Large intestine (tissue), 3 donors: Measurements from ENCODE around the gene FGGY. TPM values are rescaled to one million over a fixed set of nuclear protein-coding genes. Genes with fewer than 3 reads are reported as not detected.
"Not testable (repeated sequence)": the region's sequence is repeated elsewhere in the genome, so short reads cannot be mapped to it uniquely, and the experiment has no call there.

Source experiments
- DNase-seq, 2 donors: peaks; one replicate each; pipeline versions ENCODE4 v3.0.0 to v3.0.0-alpha.2; 2013
- H3K27ac ChIP-seq: one replicate; pipeline ENCODE4 v1.5.1; 2013; ENCODE audit warnings: low read length
- H3K27me3 ChIP-seq: 2 replicates; pipeline ENCODE4 v1.6.1; 2013; ENCODE audit warnings: low read length; ENCODE audit not compliant: control insufficient read depth, insufficient read depth
- H3K36me3 ChIP-seq: 2 replicates; pipeline ENCODE4 v1.6.1; 2013; ENCODE audit warnings: low read length; ENCODE audit not compliant: control insufficient read depth, insufficient read depth
- H3K4me1 ChIP-seq: one replicate; pipeline ENCODE4 v1.6.1; 2013; ENCODE audit warnings: low read length; ENCODE audit not compliant: control insufficient read depth, insufficient read depth
- H3K4me3 ChIP-seq: one replicate; pipeline ENCODE4 v1.5.1; 2013; ENCODE audit warnings: low read length
- H3K9me3 ChIP-seq: one replicate; pipeline ENCODE4 v1.6.1; 2013; ENCODE audit warnings: mild to moderate bottlenecking, low read depth, low read length, moderate library complexity; ENCODE audit not compliant: control insufficient read depth
- WGBS: methylation state at CpG from one replicate; pipeline ENCODE4 v1.1.5; 2013; ENCODE audit warnings: low lambda C conversion rate; ENCODE audit not compliant: insufficient coverage; 5-methylcytosine and 5-hydroxymethylcytosine counted together
- polyA plus RNA-seq: library from polyadenylated mRNA; unstranded; fragments of 120-200 nt; gene quantifications from one replicate; pipeline ENCODE4 v1.2.1, GENCODE V29; 2013

FGGY gene
- polyA plus RNA-seq, 1 donor = 17.5 TPM

DNA sequence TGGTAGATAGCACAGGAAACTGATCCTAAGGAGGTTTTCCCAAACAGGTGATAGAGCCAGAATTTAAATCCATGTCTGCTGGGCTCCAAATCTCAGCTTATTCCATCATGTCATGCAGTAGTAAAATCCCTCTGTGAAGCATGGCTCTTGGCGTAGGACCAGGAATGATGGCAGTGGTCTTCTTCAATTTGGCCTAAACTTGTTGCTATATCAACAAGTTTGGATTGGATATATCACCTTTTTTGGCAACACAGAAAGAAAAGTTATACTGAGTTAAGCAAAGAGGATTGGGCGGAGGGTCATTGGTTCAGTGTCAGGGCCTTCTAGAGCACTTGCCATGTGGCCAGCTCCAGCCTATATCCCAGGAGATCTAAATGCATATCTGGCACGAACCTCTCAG is 52.2 kb downstream of the FGGY start:
- Histone ChIP-seq H3K9me3 (no peaks in the 10 kb centered on the region), H3K27ac (no peak overlapping the region), H3K4me1 (peaks cover under 1% of the 10 kb centered on the region), H3K4me3 (no peak overlapping the region), H3K27me3 (no peaks in the 10 kb centered on the region), H3K36me3 (no peaks in the 10 kb centered on the region)
- WGBS = no CpG with 5 or more reads among the region's 3 CpGs
- no peak for DNase-seq

DNA sequence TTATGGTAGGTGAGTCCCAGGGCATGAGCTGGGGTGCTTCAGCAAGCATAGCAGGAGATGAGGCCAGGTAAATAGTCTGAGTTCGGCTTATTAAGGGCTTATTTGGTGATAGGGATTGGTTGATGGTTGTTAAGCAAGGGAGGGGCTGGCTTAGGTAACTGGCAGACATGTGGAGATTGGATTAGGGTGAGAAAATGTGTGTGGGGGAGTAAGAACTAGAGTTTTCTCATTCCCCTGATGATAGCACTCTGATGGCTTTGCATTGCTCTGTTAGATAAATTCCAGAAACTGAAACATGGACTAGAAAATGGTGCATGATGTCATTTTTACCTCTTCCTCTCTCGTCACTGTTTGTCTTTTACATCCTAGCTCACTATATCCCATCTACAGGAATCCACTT is 53.6 kb downstream of the FGGY start:
- H3K36me3 ChIP-seq = no peaks in the 10 kb centered on the region
- no peak for DNase-seq
- no peaks in the 10 kb centered on the region for H3K9me3 ChIP-seq
- H3K4me3 ChIP-seq = no peak overlapping the region
- H3K27me3 ChIP-seq = no peaks in the 10 kb centered on the region
- WGBS = no CpG with 5 or more reads among the region's 2 CpGs
- H3K4me1 ChIP-seq = peaks cover 11% of the 10 kb centered on the region
- no peak overlapping the region for H3K27ac ChIP-seq

DNA sequence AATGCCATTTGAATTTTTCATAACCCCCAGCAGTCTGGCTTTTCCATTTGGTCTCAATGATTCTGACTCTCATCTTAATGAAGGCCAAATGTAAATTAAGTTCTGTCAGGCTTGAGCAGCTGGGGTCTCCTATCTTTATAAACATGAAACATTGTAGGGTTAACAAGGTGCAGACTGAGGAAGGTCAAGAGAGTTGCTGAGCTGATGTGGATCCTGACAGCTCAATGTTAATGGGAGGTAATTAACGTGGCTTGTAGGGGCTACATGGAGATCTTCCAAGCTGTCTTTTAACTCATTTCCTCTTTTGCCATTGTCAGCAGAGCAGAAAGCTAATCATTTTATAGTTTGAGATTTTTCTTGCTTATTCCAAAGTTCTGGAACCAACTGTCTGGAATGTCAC is 55.2 kb downstream of the FGGY start:
- no peak overlapping the region for H3K4me3 ChIP-seq
- peaks cover 22% of the 10 kb centered on the region for H3K4me1 ChIP-seq
- H3K27me3 ChIP-seq = no peaks in the 10 kb centered on the region
- no CpG with 5 or more reads among the region's 1 CpG for WGBS
- no peaks in the 10 kb centered on the region for H3K36me3 ChIP-seq
- H3K9me3 ChIP-seq = no peaks in the 10 kb centered on the region
- DNase-seq = no peak
- no peak overlapping the region for H3K27ac ChIP-seq

DNA sequence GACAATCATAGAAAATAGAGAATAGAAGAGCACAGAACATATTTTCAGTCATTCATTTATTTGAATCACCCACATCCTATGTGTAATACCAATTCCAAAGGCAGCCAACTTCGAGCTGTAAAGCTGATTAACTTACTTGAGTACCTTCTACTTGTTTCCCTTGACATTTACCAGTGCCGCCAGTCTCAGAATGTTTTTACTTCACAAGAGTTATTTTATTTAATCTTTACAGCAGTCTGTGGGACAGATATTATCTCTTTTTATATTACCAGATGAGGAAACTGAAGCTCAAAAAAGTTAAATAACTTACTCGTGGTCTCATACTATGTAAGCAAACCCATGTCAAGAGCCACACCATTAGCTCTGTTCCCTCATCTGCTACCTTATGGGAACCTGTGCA is 56.6 kb downstream of the FGGY start:
- H3K36me3 ChIP-seq = no peaks in the 10 kb centered on the region
- no peaks in the 10 kb centered on the region for H3K9me3 ChIP-seq
- no peak overlapping the region for H3K27ac ChIP-seq
- WGBS = 76% methylated on average over 2 of the region's 3 CpGs
- H3K27me3 ChIP-seq = no peaks in the 10 kb centered on the region
- no peak overlapping the region for H3K4me3 ChIP-seq
- H3K4me1 ChIP-seq = peaks cover 28% of the 10 kb centered on the region
- DNase-seq = no peak

DNA sequence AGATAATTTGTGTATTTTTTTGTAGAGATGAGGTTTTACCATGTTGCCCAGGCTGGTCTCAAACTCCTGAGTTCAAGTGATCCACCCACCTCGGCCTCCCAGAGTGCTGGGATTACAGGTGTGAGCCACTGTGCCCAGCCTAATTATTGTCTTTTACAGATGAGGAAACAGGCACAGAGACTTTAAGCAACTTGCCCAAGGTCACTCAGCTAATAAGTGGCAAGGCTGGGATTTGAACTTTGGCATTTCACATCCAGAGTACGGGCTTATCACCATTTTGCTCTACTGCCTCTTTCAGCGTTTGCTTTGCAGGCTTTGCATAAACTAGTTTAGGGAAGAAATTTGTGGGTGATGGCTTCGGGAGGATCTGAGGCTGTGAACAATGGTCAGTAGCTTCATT is 57.3 kb downstream of the FGGY start:
- H3K36me3 ChIP-seq, H3K9me3 ChIP-seq, H3K4me3 ChIP-seq, DNase-seq, H3K27me3 ChIP-seq: not testable (repeated sequence)
- WGBS = no CpG with 5 or more reads among the region's 4 CpGs
- H3K27ac ChIP-seq = peak overlapping the region; percentile 41
- peaks cover 34% of the 10 kb centered on the region for H3K4me1 ChIP-seq

DNA sequence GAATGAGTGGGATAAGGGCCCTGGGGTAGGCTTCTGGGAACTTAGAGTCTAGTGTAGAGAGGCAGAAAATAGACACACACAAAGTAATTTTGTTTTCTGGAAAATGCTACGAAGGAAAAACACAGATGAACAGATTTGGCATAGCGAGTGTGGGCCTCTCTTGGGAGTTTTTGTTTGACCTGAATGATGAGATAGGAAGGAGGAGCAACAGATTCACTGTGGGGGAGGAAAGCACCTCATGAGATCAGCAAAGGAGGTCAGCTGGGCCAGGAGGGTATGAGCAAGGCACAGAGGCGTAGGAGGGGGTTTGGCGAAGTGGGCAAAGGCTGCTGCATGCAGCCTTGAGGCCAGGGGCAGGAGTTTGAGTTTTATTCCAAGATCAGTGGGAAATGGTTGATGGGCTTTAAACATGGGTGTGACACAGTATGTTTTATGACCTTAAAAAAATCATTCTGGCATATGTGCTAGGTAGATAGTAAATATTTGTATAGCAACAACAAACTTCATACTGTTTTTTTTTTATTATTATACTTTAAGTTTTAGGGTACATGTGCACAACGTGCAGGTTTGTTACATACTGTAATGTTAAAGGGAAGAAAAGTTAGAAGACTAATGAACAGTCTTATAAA is 57.9 kb downstream of the FGGY start:
- peak in 1 of 2 donors; percentile 67 for DNase-seq
- 4% methylated on average over 2 of the region's 5 CpGs for WGBS
- no peaks in the 10 kb centered on the region for H3K36me3 ChIP-seq
- H3K4me3 ChIP-seq = no peak overlapping the region
- H3K4me1 ChIP-seq = peaks cover 40% of the 10 kb centered on the region
- H3K9me3 ChIP-seq = no peaks in the 10 kb centered on the region
- no peaks in the 10 kb centered on the region for H3K27me3 ChIP-seq
- H3K27ac ChIP-seq = peak overlapping the region; percentile 45

DNA sequence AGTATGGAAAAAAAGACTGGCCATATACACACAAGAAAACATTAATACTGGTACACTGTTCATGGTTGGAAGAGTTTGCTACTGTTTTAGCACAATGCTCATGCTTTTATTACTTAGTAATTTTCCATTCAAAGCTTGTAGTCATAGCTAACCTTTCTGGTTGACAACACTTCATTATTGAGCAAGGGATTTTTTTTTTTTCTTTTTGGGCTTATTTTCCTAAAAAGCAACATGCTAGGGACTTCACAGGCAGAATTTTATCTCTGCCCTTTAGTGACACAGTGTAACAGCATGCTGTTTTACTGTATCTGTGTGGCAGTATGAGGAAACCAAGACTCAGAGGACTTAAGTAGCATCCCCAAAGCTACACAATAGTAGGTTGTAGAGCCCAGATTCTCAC is 58.5 kb downstream of the FGGY start:
- H3K9me3 ChIP-seq = no peaks in the 10 kb centered on the region
- H3K27me3 ChIP-seq = no peaks in the 10 kb centered on the region
- no peak overlapping the region for H3K4me3 ChIP-seq
- no peaks in the 10 kb centered on the region for H3K36me3 ChIP-seq
- DNase-seq = peak in 1 of 2 donors; percentile 29
- peaks cover 45% of the 10 kb centered on the region for H3K4me1 ChIP-seq
- peak overlapping the region; percentile 45 for H3K27ac ChIP-seq

DNA sequence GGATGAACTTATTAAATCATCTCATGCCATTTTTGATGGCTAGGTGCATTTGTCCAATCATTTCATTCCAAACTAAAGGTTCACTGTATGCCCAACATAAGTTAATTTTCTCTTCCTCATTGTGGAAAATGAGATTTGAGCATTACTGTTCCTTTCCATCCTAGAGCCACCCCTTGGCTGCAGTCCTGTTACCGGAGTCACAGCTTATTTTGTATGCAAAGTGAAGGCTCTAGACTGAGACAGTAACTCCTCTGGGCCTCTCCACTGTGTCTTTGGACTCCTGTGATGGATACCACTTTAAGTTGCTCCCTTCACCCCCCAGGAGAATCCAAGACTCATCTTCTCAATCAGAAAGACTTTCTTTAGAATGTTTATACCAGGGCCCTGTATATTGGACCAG is 59.7 kb downstream of the FGGY start:
- no peak for DNase-seq
- no peaks in the 10 kb centered on the region for H3K36me3 ChIP-seq
- no peak overlapping the region for H3K27ac ChIP-seq
- H3K4me3 ChIP-seq = no peak overlapping the region
- WGBS = 100% methylated on average over 1 of the region's 1 CpG
- no peaks in the 10 kb centered on the region for H3K9me3 ChIP-seq
- peaks cover 56% of the 10 kb centered on the region for H3K4me1 ChIP-seq
- no peaks in the 10 kb centered on the region for H3K27me3 ChIP-seq

DNA sequence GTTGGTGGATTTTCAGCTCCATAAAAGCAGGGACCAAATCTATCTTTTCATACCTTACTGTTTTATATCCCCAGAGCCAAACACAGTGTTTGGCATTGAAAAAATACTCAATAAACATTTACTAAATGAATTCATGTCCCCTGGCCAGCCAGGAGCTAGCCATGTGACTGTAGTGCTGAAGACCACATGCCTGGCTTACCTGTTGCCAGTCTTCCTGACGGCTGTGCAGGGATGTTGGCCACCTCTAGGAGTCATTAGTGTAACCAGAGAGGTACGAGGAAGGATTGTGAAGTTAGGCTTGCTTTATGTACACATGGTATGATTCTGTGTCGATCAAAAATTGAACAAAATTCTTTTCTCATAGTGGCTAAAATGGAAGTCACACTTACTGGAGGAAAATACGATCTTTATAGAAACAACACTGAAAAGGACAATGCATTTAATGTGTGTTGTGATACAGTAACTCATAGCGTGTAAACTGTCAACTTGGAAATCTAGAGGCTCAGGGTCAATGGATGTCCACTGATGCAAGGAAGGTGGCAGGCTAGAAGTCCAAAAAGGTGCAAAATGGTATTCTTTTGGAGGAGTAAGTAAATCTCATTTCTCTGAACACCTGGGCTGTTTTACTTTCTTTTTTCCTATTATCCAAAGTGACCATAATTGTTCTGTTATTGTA is 60.9 kb downstream of the FGGY start:
- Histone ChIP-seq H3K4me1 (peaks cover 59% of the 10 kb centered on the region), H3K9me3 (no peaks in the 10 kb centered on the region), H3K27ac (no peak overlapping the region), H3K36me3 (no peaks in the 10 kb centered on the region), H3K27me3 (no peaks in the 10 kb centered on the region), H3K4me3 (no peak overlapping the region)
- 94% methylated on average over 3 of the region's 5 CpGs for WGBS
- DNase-seq = no peak

DNA sequence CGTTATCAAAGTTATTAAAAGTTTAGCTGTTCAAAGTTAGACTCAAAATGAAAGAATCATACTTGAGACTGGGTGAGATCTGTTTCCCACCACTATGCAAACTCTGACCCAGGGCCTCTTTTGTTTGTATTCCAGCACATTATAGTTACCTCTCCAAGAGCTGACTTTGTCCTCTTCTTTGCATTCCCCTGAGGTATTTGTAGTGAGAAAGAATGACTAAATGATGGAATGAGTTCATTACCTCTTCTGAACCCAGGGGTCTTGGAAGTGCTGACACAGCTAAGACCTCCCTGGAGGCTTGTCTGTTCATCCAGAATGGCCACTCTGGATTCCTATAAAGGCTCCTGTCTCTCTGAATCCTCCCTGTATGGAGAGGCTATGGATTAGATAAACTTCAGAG is 62.4 kb downstream of the FGGY start:
- peak in 1 of 2 donors; percentile 57 for DNase-seq
- Histone ChIP-seq H3K27ac (peak overlapping the region; percentile 79), H3K36me3 (no peaks in the 10 kb centered on the region), H3K27me3 (no peaks in the 10 kb centered on the region), H3K4me1 (peaks cover 56% of the 10 kb centered on the region), H3K9me3 (no peaks in the 10 kb centered on the region), H3K4me3 (no peak overlapping the region)
- WGBS = no CpG with 5 or more reads among the region's 1 CpG

DNA sequence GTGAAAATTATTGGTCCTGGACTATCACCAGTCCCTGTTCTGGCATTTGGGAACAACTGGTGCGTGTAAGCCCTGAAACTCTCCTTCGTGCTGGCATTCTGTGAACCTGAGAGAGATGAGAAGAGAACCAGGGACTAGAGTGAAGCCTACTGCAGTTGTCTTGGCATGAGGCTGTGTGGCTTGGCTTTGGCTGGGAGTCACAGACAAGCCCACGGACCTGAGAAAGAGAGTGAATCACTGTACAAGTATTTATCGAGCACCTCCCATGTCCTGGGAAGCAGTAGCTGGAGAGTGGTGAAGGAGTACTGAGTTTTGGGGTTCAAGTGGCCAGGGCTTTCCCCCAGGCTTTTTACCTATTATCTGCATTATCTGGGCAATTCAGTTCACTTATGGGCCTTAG is 63.3 kb downstream of the FGGY start:
- Histone ChIP-seq H3K4me3 (no peak overlapping the region), H3K27me3 (no peaks in the 10 kb centered on the region), H3K27ac (peak overlapping the region; percentile 79), H3K4me1 (peaks cover 50% of the 10 kb centered on the region), H3K36me3 (no peaks in the 10 kb centered on the region), H3K9me3 (no peaks in the 10 kb centered on the region)
- no CpG with 5 or more reads among the region's 4 CpGs for WGBS
- no peak for DNase-seq
